Keratinocyte (primary cell): ENCODE measurements around the gene BAHCC1.

ENCODE experiments used
- CTCF ChIP-seq, 3 experiments: IDR thresholded peaks in 1 of 3; conservative IDR thresholded peaks in 1 of 3; optimal IDR thresholded peaks in 1 of 3; 2 replicates in 2 of 3; 3 replicates in 1 of 3; pipeline versions ENCODE3 to v1.5.1; 2011; ENCODE audit warnings: low read length in 3 of 3, mild to moderate bottlenecking in 3 of 3, moderate library complexity in 2 of 3, control low read depth in 1 of 3, inconsistent platforms in 1 of 3; ENCODE audit not compliant: insufficient read depth in 2 of 3; ENCODE audit errors: extremely low read depth in 1 of 3
- EZH2 ChIP-seq: IDR thresholded peaks from one replicate; pipeline ENCODE4 v1.6.1; 2012; ENCODE audit warnings: inconsistent platforms, mild to moderate bottlenecking, low read length, moderate library complexity

- no peak for TF ChIP-seq CTCF (optimal IDR thresholded peaks at IDR 0.05 in 1 of 3, IDR thresholded peaks at IDR 0.05 in 1 of 3, conservative IDR thresholded peaks at IDR 0.05 in 1 of 3; ENCODE audit: extremely low read depth in 1 of 3, insufficient read depth in 2 of 3, low read length in 3 of 3)
- TF ChIP-seq EZH2: no peak
Observed at GRCh38 chr17:81514489-81514738, 119.2 kb downstream of the BAHCC1 start.
